Mammary epithelial cell (primary cell): ENCODE results near the gene LRRC17.

ENCODE experiments used
- EZH2 ChIP-seq: IDR thresholded peaks from 2 replicates; pipeline ENCODE4 v1.6.1; 2012; ENCODE audit warnings: low read length, inconsistent platforms, borderline replicate concordance
- TF ChIP-seq, protein P1 (sequence below), 2 donors: IDR thresholded peaks in 1 of 2; conservative IDR thresholded peaks in 1 of 2; 2 replicates each; pipeline ENCODE4 v1.5.1; 2011 to 2012; ENCODE audit warnings: inconsistent platforms in 2 of 2, low read length in 2 of 2, mild to moderate bottlenecking in 2 of 2, control low read depth in 1 of 2, low read depth in 1 of 2; ENCODE audit not compliant: insufficient read depth in 1 of 2; ENCODE audit errors: extremely low read depth in 1 of 2

GRCh38 chr7:102927312-102927933 is 14.6 kb downstream of the LRRC17 start:
- TF ChIP-seq, protein P1, sequence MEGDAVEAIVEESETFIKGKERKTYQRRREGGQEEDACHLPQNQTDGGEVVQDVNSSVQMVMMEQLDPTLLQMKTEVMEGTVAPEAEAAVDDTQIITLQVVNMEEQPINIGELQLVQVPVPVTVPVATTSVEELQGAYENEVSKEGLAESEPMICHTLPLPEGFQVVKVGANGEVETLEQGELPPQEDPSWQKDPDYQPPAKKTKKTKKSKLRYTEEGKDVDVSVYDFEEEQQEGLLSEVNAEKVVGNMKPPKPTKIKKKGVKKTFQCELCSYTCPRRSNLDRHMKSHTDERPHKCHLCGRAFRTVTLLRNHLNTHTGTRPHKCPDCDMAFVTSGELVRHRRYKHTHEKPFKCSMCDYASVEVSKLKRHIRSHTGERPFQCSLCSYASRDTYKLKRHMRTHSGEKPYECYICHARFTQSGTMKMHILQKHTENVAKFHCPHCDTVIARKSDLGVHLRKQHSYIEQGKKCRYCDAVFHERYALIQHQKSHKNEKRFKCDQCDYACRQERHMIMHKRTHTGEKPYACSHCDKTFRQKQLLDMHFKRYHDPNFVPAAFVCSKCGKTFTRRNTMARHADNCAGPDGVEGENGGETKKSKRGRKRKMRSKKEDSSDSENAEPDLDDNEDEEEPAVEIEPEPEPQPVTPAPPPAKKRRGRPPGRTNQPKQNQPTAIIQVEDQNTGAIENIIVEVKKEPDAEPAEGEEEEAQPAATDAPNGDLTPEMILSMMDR (conservative IDR thresholded peaks at IDR 0.05 in 1 of 2, IDR thresholded peaks at IDR 0.05 in 1 of 2; ENCODE audit: extremely low read depth in 1 of 2, insufficient read depth in 1 of 2, low read depth in 1 of 2, low read length in 2 of 2): no peak
- no peak for TF ChIP-seq EZH2
